Body of pancreas (tissue), 4 donors: ENCODE results near the gene NOL4L. TPM values are rescaled to one million over a fixed set of nuclear protein-coding genes. Genes with fewer than 3 reads are reported as not detected.

Experiments used
- ATAC-seq: fragments of 150-250 bp; one replicate; pipeline ENCODE4 v1.9.1; 2016
- DNase-seq, 4 donors: peaks; one replicate each; pipeline ENCODE4 v3.0.0-alpha.2; 2019
- H3K27ac ChIP-seq, 4 donors: fragments of 200-600 bp; sonication (generic); 1 replicate in 3 of 4; 2 replicates in 1 of 4; pipeline versions ENCODE4 v1.5.1 to v1.6.1; 2016 to 2019; ENCODE audit warnings: mild to moderate bottlenecking in 1 of 4, mixed read lengths in 1 of 4, moderate library complexity in 1 of 4
- H3K27me3 ChIP-seq, 2 donors: fragments of 200-600 bp; sonication (generic); one replicate each; pipeline ENCODE4 v1.6.0; 2016; ENCODE audit warnings: mild to moderate bottlenecking in 1 of 2
- H3K36me3 ChIP-seq, 2 donors: fragments of 200-600 bp; sonication (generic); replicated peaks in 1 of 2; 2 replicates each; pipeline ENCODE4 v1.5.1; 2016; ENCODE audit warnings: low read depth in 2 of 2; ENCODE audit not compliant: insufficient read depth in 1 of 2
- H3K4me1 ChIP-seq: fragments of 200-600 bp; sonication (generic); one replicate; pipeline ENCODE4 v1.6.0; 2016
- H3K4me3 ChIP-seq, 2 donors: fragments of 200-600 bp; sonication (generic); 1 replicate in 1 of 2; 2 replicates in 1 of 2; pipeline ENCODE4 v1.5.1; 2016 to 2019
- H3K9me3 ChIP-seq, 3 donors: fragments of 200-600 bp; sonication (generic); 1 replicate in 2 of 3; 2 replicates in 1 of 3; pipeline ENCODE4 v1.5.1; 2016
- POLR2A ChIP-seq, 3 donors: fragments of 450-650 bp; IDR thresholded peaks; one replicate each; pipeline ENCODE4 v1.6.1; 2016; ENCODE audit warnings: antibody characterized with exemption in 3 of 3, mild to moderate bottlenecking in 2 of 3
- WGBS, 2 donors: methylation state at CpG; one replicate each; pipeline ENCODE4 v1.1.5; 2017; 5-methylcytosine and 5-hydroxymethylcytosine counted together
- intact Hi-C: fragments of 100-400 bp; cut with DNase I; formaldehyde crosslinking; loops from one replicate; pipeline ENCODE4 v1.15.1; 2023
- total RNA-seq, 2 donors: library from RNA; depleted of rRNA; stranded (reverse); fragments of >200 nt; gene quantifications; one replicate each; pipeline ENCODE4 v1.1.0, GENCODE V29; 2016
- TF ChIP-seq, protein P1 (sequence below), 7 experiments: fragments of 450-650 bp in 4 of 7; fragments of 200-600 bp in 3 of 7; sonication (generic) in 3 of 7; IDR thresholded peaks; one replicate each; pipeline ENCODE4 v1.5.1; 2016 to 2019; ENCODE audit warnings: antibody characterized with exemption in 7 of 7

NOL4L gene
- total RNA-seq, 2 donors from 2014 or later, result 15.0 to 36.9 TPM

DNA sequence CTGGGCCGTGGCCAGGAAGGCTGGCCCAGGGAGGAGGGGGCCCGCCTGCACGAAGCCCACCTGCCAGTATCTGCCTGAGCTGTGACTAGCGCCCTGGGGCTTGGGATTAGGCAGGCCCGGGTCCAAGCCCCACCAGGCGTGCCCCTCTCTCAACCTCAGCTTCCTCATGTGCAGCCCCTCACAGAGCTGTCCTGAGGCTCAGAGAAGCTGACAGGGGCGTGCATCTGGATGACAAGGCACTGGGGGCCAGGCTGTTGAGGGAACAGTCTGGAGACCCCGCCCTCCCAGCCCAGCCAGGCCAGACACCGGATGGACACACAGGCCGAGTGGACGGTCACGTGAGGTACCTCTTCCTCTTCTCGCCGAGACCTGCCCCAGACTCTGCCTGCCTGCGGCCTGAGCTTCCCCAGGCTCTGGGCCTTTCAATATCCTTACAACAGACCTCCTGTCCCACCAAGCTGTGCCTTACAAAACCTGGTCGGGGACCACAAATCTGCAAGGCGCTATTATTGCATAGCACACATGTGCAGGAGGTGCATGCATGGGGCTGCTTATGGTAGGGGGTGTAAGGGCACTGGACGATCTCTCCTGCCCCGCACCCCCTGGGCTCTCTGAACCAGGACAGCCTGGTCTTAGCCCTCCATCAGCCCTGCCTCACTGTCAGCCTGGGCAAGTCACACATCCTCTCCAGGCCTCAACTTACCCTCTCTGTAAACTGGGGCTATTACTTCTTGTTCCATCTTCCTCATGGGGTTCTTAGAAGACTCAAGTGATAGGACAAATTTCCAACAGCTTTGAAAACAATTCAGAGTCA, 20.0 kb downstream of the NOL4L start:
- Histone ChIP-seq H3K36me3 (no peaks in the 10 kb centered on the region), H3K4me1 (no peaks in the 10 kb centered on the region), H3K4me3 (no peak overlapping the region), H3K9me3 (no peaks in the 10 kb centered on the region), H3K27ac (no peak overlapping the region), H3K27me3 (no peaks in the 10 kb centered on the region)
- ATAC-seq (no peak), DNase-seq (peak in 1 of 4 donors; percentile 77)
- intact Hi-C loops, result no loop called here
- TF ChIP-seq, protein P1, sequence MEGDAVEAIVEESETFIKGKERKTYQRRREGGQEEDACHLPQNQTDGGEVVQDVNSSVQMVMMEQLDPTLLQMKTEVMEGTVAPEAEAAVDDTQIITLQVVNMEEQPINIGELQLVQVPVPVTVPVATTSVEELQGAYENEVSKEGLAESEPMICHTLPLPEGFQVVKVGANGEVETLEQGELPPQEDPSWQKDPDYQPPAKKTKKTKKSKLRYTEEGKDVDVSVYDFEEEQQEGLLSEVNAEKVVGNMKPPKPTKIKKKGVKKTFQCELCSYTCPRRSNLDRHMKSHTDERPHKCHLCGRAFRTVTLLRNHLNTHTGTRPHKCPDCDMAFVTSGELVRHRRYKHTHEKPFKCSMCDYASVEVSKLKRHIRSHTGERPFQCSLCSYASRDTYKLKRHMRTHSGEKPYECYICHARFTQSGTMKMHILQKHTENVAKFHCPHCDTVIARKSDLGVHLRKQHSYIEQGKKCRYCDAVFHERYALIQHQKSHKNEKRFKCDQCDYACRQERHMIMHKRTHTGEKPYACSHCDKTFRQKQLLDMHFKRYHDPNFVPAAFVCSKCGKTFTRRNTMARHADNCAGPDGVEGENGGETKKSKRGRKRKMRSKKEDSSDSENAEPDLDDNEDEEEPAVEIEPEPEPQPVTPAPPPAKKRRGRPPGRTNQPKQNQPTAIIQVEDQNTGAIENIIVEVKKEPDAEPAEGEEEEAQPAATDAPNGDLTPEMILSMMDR (IDR thresholded peaks at IDR 0.05), result no peak
- no peak for TF ChIP-seq POLR2A (IDR thresholded peaks at IDR 0.05)
- WGBS, 2 donors, result 80 to 88% methylated on average over 12 to 19 of the region's 19 CpGs

DNA sequence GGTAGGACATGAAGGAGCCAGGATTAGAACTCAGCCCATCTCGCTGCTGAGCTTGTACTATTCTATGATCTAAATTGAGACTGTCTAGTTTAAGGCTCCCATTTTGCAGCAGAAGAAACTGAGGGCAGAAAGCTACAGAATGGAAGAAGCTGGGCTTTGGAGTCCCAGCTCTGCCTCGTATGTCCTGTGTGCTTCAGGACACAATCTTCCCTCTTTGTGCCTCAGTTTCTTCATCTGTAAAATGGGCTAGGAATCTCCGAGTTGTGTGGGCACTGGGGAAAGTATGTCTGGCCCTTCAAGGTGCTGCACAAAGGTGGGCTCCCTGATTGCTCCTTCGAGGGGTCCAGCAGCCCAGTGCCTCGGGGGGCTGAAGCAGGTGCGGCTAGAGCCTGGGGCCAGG, 20.7 kb downstream of the NOL4L start:
- ATAC-seq (no peak), DNase-seq (no peak)
- 84 to 94% methylated on average over 3 to 5 of the region's 6 CpGs for WGBS, 2 donors
- H3K36me3 ChIP-seq, result no peaks in the 10 kb centered on the region
- TF ChIP-seq POLR2A (IDR thresholded peaks at IDR 0.05), result no peak
- TF ChIP-seq, protein P1 (IDR thresholded peaks at IDR 0.05), result no peak
- intact Hi-C loops, result no loop called here
- H3K4me1 ChIP-seq, result no peaks in the 10 kb centered on the region
- H3K4me3 ChIP-seq, result no peak overlapping the region
- no peaks in the 10 kb centered on the region for H3K27me3 ChIP-seq
- no peaks in the 10 kb centered on the region for H3K9me3 ChIP-seq
- H3K27ac ChIP-seq, result no peak overlapping the region

DNA sequence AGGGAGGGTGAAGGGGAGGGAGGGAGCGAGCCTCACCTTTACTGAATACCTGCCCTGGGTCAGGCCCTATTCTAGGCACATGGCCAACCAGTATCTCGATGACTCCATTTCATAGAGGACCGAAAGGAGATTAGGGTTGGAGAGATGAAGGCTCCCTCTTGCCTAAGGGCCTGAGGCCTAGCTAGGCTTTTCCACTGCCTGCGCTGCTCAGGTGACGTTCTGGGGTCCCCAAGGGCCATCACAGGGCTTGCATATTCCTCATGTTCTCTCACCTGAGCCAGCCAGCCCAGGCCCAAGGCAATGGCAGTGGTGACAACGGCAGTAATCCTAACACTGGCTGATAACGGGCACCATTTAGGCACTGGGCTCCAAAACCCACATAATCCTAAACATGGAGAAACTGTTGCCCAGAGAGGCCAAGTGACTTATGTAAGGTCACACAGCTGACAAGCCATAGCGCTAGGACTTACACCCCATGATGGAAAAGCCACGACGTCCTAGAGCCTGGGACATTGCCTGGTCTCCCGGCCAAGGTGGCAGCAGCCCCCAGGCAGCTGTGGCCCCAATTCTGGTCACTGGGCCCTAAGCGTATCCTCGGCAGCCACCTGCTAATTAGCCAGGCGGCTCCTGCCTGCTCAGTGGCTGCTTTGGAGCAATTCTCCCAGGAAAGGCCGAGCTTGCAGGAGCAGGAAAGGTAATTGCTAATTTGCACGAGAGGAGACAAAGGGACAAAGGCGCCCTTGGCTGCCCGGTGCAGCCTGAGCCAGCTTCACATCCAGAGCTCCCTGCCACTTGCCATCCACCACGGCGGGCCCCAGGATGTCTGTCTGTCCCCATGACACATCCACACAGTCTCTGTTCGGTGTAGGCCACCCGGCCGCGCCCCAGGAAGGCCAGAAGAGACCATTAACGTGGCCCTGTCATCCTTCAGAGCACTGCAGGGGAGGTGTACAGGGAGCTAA, 21.5 kb downstream of the NOL4L start:
- no peak overlapping the region for H3K27ac ChIP-seq
- 82 to 84% methylated on average over 12 to 25 of the region's 25 CpGs for WGBS, 2 donors

DNA sequence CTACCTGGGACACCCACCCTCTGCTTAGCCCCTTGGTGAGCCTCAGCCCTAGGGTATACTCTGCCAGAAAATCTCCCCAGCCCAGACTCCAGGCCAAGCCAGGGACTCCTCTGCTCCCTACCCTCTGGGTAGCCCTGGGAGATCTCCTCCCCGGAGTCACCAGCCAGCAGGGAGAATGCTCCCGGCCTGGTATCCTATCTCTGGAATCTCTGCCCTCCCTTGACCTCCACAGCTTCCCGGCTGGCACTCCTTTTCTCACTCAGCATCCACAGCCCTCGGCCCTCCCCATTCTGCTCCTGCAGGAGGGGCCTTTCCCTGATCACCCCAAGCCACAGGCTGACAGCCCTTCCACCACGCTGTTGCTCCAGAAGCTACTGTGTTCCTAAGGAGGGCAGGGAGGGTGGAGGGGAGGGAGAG, 22.6 kb downstream of the NOL4L start:
- WGBS, 2 donors, result 44 to 55% methylated on average over 5 of the region's 5 CpGs
- intact Hi-C loops, result no loop called here
- DNase-seq, result no peak

More for the DNA sequence above, 21.5 kb downstream of the NOL4L start:
- H3K9me3 ChIP-seq, result no peaks in the 10 kb centered on the region
- intact Hi-C loops, result no loop called here
- H3K27me3 ChIP-seq, result no peaks in the 10 kb centered on the region
- ATAC-seq, result no peak
- H3K4me1 ChIP-seq, result no peaks in the 10 kb centered on the region
- TF ChIP-seq, protein P1 (IDR thresholded peaks at IDR 0.05), result no peak
- no peak for TF ChIP-seq POLR2A (IDR thresholded peaks at IDR 0.05)
- H3K36me3 ChIP-seq, result no peaks in the 10 kb centered on the region
- no peak overlapping the region for H3K4me3 ChIP-seq
- DNase-seq, result no peak

More for the DNA sequence above, 22.6 kb downstream of the NOL4L start:
- Histone ChIP-seq H3K4me1 (no peaks in the 10 kb centered on the region), H3K4me3 (no peak overlapping the region), H3K27me3 (no peaks in the 10 kb centered on the region), H3K9me3 (no peaks in the 10 kb centered on the region), H3K36me3 (no peaks in the 10 kb centered on the region), H3K27ac (no peak overlapping the region)
- TF ChIP-seq, protein P1 (IDR thresholded peaks at IDR 0.05), result no peak
- no peak for TF ChIP-seq POLR2A (IDR thresholded peaks at IDR 0.05)
- no peak for ATAC-seq
